ENCODE results near the gene IRF2BP2. TPM values are rescaled to one million over a fixed set of nuclear protein-coding genes. Genes with fewer than 3 reads are reported as not detected.

The IRF2BP2 gene
- total and polyA plus RNA-seq, 2 of the 13 experiments (the other 11 are each of a cell fraction or from before 2014, with no cell fraction given), result 140 to 147 TPM

GRCh38 chr1:234643111-234643849 is 33.3 kb upstream of the IRF2BP2 start (continued):
- peak; percentile 87; the same call in 1 of the 2 replicates for TF ChIP-seq FLYWCH1 (CRISPR knock-in tag; IDR thresholded peaks at IDR 0.05)
- TF ChIP-seq RXRA (CRISPR knock-in tag; IDR thresholded peaks at IDR 0.05), result peak; percentile 96
- TF ChIP-seq ZNF790 (CRISPR knock-in tag; IDR thresholded peaks at IDR 0.05; ENCODE audit: borderline replicate concordance), result 0 out of 2 replicates have a peak, but pooled peaks have one; percentile 64
- no peak for TF ChIP-seq NRL (CRISPR knock-in tag; IDR thresholded peaks at IDR 0.05; ENCODE audit: borderline replicate concordance)
- peak; percentile 26; the same call in 1 of the 2 replicates for TF ChIP-seq SMAD1 (CRISPR knock-in tag; IDR thresholded peaks at IDR 0.05; ENCODE audit: borderline replicate concordance, low read depth)
- TF ChIP-seq HDAC2 (CRISPR knock-in tag; IDR thresholded peaks at IDR 0.05), result peak; percentile 99
- peak; percentile 63 for TF ChIP-seq STAG1 (CRISPR knock-in tag; IDR thresholded peaks at IDR 0.05)
- TF ChIP-seq NR2F1 (CRISPR knock-in tag; IDR thresholded peaks at IDR 0.05), result peak in 1 of 2 experiments; percentile 71
- 0 out of 2 replicates have a peak, but pooled peaks have one; percentile 74 for TF ChIP-seq THAP7 (CRISPR knock-in tag; IDR thresholded peaks at IDR 0.05)
- peak; percentile 88 for TF ChIP-seq ZMYM4 (CRISPR knock-in tag; IDR thresholded peaks at IDR 0.05)
- TF ChIP-seq ZNF746 (CRISPR knock-in tag; IDR thresholded peaks at IDR 0.05), result peak; percentile 97
- TF ChIP-seq REPIN1 (CRISPR knock-in tag; IDR thresholded peaks at IDR 0.05; ENCODE audit: borderline replicate concordance, low read depth), result peak; percentile 98
- peak; percentile 94 for TF ChIP-seq RCOR2 (CRISPR knock-in tag; IDR thresholded peaks at IDR 0.05)
- peak; percentile 99 for TF ChIP-seq TBX3 (IDR thresholded peaks at IDR 0.05; ENCODE audit: borderline replicate concordance)
- TF ChIP-seq ZNF687 (CRISPR knock-in tag; IDR thresholded peaks at IDR 0.05), result peak; percentile 97
- TF ChIP-seq HNRNPL (IDR thresholded peaks at IDR 0.05; ENCODE audit: low read depth, low read length), result 0 out of 2 replicates have a peak, but pooled peaks have one; percentile 33
- no peak for TF ChIP-seq ZNF234 (CRISPR knock-in tag; conservative IDR thresholded peaks at IDR 0.05)
- peak; percentile 81; the same call in 1 of the 2 replicates for TF ChIP-seq ZNF691 (CRISPR knock-in tag; IDR thresholded peaks at IDR 0.05; ENCODE audit: borderline replicate concordance, low read depth)
- TF ChIP-seq ZBTB42 (CRISPR knock-in tag; IDR thresholded peaks at IDR 0.05), result peak; percentile 57; the same call in 1 of the 2 replicates
- TF ChIP-seq GFI1 (CRISPR knock-in tag; IDR thresholded peaks at IDR 0.05; ENCODE audit: borderline replicate concordance), result peak; percentile 94
- TF ChIP-seq NFRKB (IDR thresholded peaks at IDR 0.05), result no peak

Data from HepG2 (cell line).